ENCODE results near the gene CPEB1.

GRCh38 chr15:82570721-82571508 is 76.2 kb downstream of the CPEB1 start:
- TF ChIP-seq EZH2 (IDR thresholded peaks at IDR 0.05; ENCODE audit: low read depth, unreplicated experiment) (no peak), CTCF (conservative IDR thresholded peaks at IDR 0.05; ENCODE audit: low read depth in 2 of 2) (no peak), EZH2phosphoT487 (IDR thresholded peaks at IDR 0.05; ENCODE audit: unreplicated experiment) (no peak), ZNF462 (CRISPR knock-in tag; IDR thresholded peaks at IDR 0.05) (no peak), REST (IDR thresholded peaks at IDR 0.05; ENCODE audit: unreplicated experiment) (no peak), JUNB (IDR thresholded peaks at IDR 0.05; ENCODE audit: unreplicated experiment) (no peak), CREB1 (CRISPR knock-in tag; IDR thresholded peaks at IDR 0.05; ENCODE audit: low read depth) (no peak), POLR2AphosphoS5 (IDR thresholded peaks at IDR 0.05; ENCODE audit: low read depth) (no peak), STAT1 (IDR thresholded peaks at IDR 0.05; ENCODE audit: unreplicated experiment) (no peak), NANOG (IDR thresholded peaks at IDR 0.05; ENCODE audit: borderline replicate concordance) (no peak), ZNF114 (CRISPR knock-in tag; IDR thresholded peaks at IDR 0.05) (no peak), ETS1 (IDR thresholded peaks at IDR 0.05) (no peak), ZNF331 (CRISPR knock-in tag; IDR thresholded peaks at IDR 0.05; ENCODE audit: low read depth) (no peak)
